Measurements from ENCODE around the gene BMPR1B. TPM values are rescaled to one million over a fixed set of nuclear protein-coding genes. Genes with fewer than 3 reads are reported as not detected.
A peak's percentile ranks its signal among the peaks of the same experiment; 100 is the strongest.
"Not testable (repeated sequence)": the region's sequence is repeated elsewhere in the genome, so short reads cannot be mapped to it uniquely, and the experiment has no call there.

Gene BMPR1B
- polyA plus RNA-seq, 2 of the 4 experiments (the other 2 are of a cell fraction), result 6.4 to 21.2 TPM

- Histone ChIP-seq H3K4me2 (no peak overlapping the region), H3K9me3 (no peaks in the 10 kb centered on the region), H3K4me3 (no peak overlapping the region), H3K4me1 (peaks cover 12% of the 10 kb centered on the region), H3K27ac (no peak overlapping the region)
- TF ChIP-seq RNF2 (IDR thresholded peaks at IDR 0.05; ENCODE audit: borderline replicate concordance, low read depth), result no peak
- no peak for TF ChIP-seq CBX8 (IDR thresholded peaks at IDR 0.05)
- no peak for TF ChIP-seq HOXA7 (CRISPR knock-in tag; IDR thresholded peaks at IDR 0.05)
- TF ChIP-seq CBX2 (IDR thresholded peaks at IDR 0.05; ENCODE audit: borderline replicate concordance, low read depth), result no peak
- TF ChIP-seq RCOR1 (IDR thresholded peaks at IDR 0.05; ENCODE audit: low read depth, low read length), result no peak
- TF ChIP-seq BCL3 (IDR thresholded peaks at IDR 0.05), result no peak
- TF ChIP-seq KDM1A (IDR thresholded peaks at IDR 0.05; ENCODE audit: low read depth), result no peak
- no peak for TF ChIP-seq EP300 (IDR thresholded peaks at IDR 0.05)
- TF ChIP-seq ESRRA (IDR thresholded peaks at IDR 0.05; ENCODE audit: borderline replicate concordance, low read length), result no peak
- no peak for TF ChIP-seq TFCP2L1 (CRISPR knock-in tag; IDR thresholded peaks at IDR 0.05)
- TF ChIP-seq FOSB (CRISPR knock-in tag; IDR thresholded peaks at IDR 0.05), result no peak
- no peak for TF ChIP-seq PHF8 (IDR thresholded peaks at IDR 0.05; ENCODE audit: borderline replicate concordance, low read depth)
- no peak for TF ChIP-seq ZC3H11A (IDR thresholded peaks at IDR 0.05)
- TF ChIP-seq SMC3 (IDR thresholded peaks at IDR 0.05), result no peak
- TF ChIP-seq CHD4 (IDR thresholded peaks at IDR 0.05; ENCODE audit: borderline replicate concordance), result no peak
- TF ChIP-seq HOXB13 (CRISPR knock-in tag; IDR thresholded peaks at IDR 0.05; ENCODE audit: low read depth), result no peak
- TF ChIP-seq RARB (CRISPR knock-in tag; IDR thresholded peaks at IDR 0.05), result no peak
- no peak for TF ChIP-seq ELK1 (IDR thresholded peaks at IDR 0.05; ENCODE audit: low read depth, low read length)
- DNase-seq (ENCODE audit: low read depth in 1 of 2, low spot score in 1 of 2) (no peak), ATAC-seq (no peak), FAIRE-seq (no peak)
- POLR2A ChIA-PET, result no interaction called here
- CTCF ChIA-PET, result no interaction called here
- WGBS (ENCODE audit: missing lambda C conversion rate), result 79% methylated on average over 1 of the region's 1 CpG
Measured at GRCh38 chr4:94833394-94833793, 75.6 kb downstream of the BMPR1B start.

GRCh38 chr4:94834501-94834900 lies 76.7 kb downstream of the BMPR1B start:
- no peak overlapping the region for H3K27ac ChIP-seq
- peaks cover 3% of the 10 kb centered on the region; the same call in 2 of the 3 replicates for H3K4me1 ChIP-seq
- ATAC-seq (no peak), FAIRE-seq (no peak), DNase-seq (ENCODE audit: low read depth in 1 of 2, low spot score in 1 of 2) (no peak)
- no peak overlapping the region for H3K4me3 ChIP-seq
- no peak overlapping the region for H3K4me2 ChIP-seq
- no peaks in the 10 kb centered on the region for H3K9me3 ChIP-seq
- 81% methylated on average over 1 of the region's 1 CpG for WGBS (ENCODE audit: missing lambda C conversion rate)
- TF ChIP-seq HOXB13 (CRISPR knock-in tag; IDR thresholded peaks at IDR 0.05; ENCODE audit: low read depth) (no peak), ZNF302 (CRISPR knock-in tag; IDR thresholded peaks at IDR 0.05) (no peak), PHF8 (IDR thresholded peaks at IDR 0.05; ENCODE audit: borderline replicate concordance, low read depth) (no peak), RFX5 (IDR thresholded peaks at IDR 0.05) (no peak), ATOH8 (CRISPR knock-in tag; IDR thresholded peaks at IDR 0.05; ENCODE audit: low read depth) (no peak), CHD2 (IDR thresholded peaks at IDR 0.05; ENCODE audit: low read length, partially characterized antibody) (no peak), CEBPB (IDR thresholded peaks at IDR 0.05) (no peak), USF2 (IDR thresholded peaks at IDR 0.05) (no peak), HES2 (IDR thresholded peaks at IDR 0.05) (no peak), TFCP2L1 (CRISPR knock-in tag; IDR thresholded peaks at IDR 0.05) (no peak), BHLHE40 (IDR thresholded peaks at IDR 0.05; ENCODE audit: low read depth, low read length) (no peak), KDM1A (IDR thresholded peaks at IDR 0.05; ENCODE audit: low read depth) (no peak), ESRRA (IDR thresholded peaks at IDR 0.05; ENCODE audit: borderline replicate concordance, low read length) (no peak), MAFK (IDR thresholded peaks at IDR 0.05; ENCODE audit: partially characterized antibody) (no peak), RARB (CRISPR knock-in tag; IDR thresholded peaks at IDR 0.05) (no peak), POLR2AphosphoS2 (conservative IDR thresholded peaks at IDR 0.05; ENCODE audit: low read length) (no peak)
- POLR2A ChIA-PET, result no interaction called here
- CTCF ChIA-PET, result no interaction called here

- H3K9me3 ChIP-seq, CTCF ChIA-PET, FAIRE-seq: not testable (repeated sequence)
- Histone ChIP-seq H3K4me1 (peaks cover 13% of the 10 kb centered on the region; the same call in 2 of the 3 replicates), H3K27ac (peak overlapping the region; percentile 85 to 86), H3K4me3 (peak overlapping the region; percentile 51), H3K4me2 (peak overlapping the region; percentile 97)
- WGBS (ENCODE audit: missing lambda C conversion rate), result 0% methylated on average over 10 of the region's 29 CpGs
- POLR2A ChIA-PET, result interaction anchor here (0.5 to 0.9 kb wide), 2 partner anchors 37 to 82 kb away, joined by 3 to 4 read pairs; no protein-coding TSS in a partner anchor
- ATAC-seq (peak in 1 of 2 experiments; percentile 70; a peak in 3 of 6 replicates), DNase-seq (ENCODE audit: low read depth in 1 of 2, low spot score in 1 of 2) (peak in 1 of 2 experiments; percentile 54)
Measured at GRCh38 chr4:94841166-94841863, 83.6 kb downstream of the BMPR1B start.
